ENCODE measurements around the gene ZNF23.

Gene ZNF23

GRCh38 chr16:71498031-71498430 lies 36.0 kb upstream of the ZNF23 start:
- DNase-seq (ENCODE audit: low read depth), result no peak
- no peak for TF ChIP-seq CTCF (IDR thresholded peaks at IDR 0.05; ENCODE audit: low read depth, low read length, missing control alignments)
- no peak overlapping the region for H3K4me3 ChIP-seq (ENCODE audit: low read depth, low read length)

- H3K4me3 ChIP-seq (ENCODE audit: low read depth, low read length), result no peak overlapping the region
- no peak for TF ChIP-seq CTCF (IDR thresholded peaks at IDR 0.05; ENCODE audit: low read depth, low read length, missing control alignments)
- DNase-seq (ENCODE audit: low read depth), result no peak
These were observed 31.2 kb upstream of the ZNF23 start for GRCh38 chr16:71493213-71493612.

- DNase-seq (ENCODE audit: low read depth), result no peak
- no peak for TF ChIP-seq CTCF (IDR thresholded peaks at IDR 0.05; ENCODE audit: low read depth, low read length, missing control alignments)
These were observed 30.7 kb upstream of the ZNF23 start for GRCh38 chr16:71492786-71493185.

GRCh38 chr16:71491054-71491453 lies 29.0 kb upstream of the ZNF23 start:
- H3K4me3 ChIP-seq (ENCODE audit: low read depth, low read length), result no peak overlapping the region
- no peak for TF ChIP-seq CTCF (IDR thresholded peaks at IDR 0.05; ENCODE audit: low read depth, low read length, missing control alignments)
- DNase-seq (ENCODE audit: low read depth), result no peak

More at GRCh38 chr16:71492786-71493185, 30.7 kb upstream of the ZNF23 start:
- H3K4me3 ChIP-seq (ENCODE audit: low read depth, low read length), result no peak overlapping the region

- no peak for DNase-seq (ENCODE audit: low read depth)
- H3K4me3 ChIP-seq (ENCODE audit: low read depth, low read length), result no peak overlapping the region
- no peak for TF ChIP-seq CTCF (IDR thresholded peaks at IDR 0.05; ENCODE audit: low read depth, low read length, missing control alignments)
These were observed 28.3 kb upstream of the ZNF23 start for GRCh38 chr16:71490361-71490760.

- TF ChIP-seq CTCF (IDR thresholded peaks at IDR 0.05; ENCODE audit: low read depth, low read length, missing control alignments), result no peak
- H3K4me3 ChIP-seq (ENCODE audit: low read depth, low read length), result no peak within 1 kb of the TSS
- DNase-seq (ENCODE audit: low read depth), result no peak
These were observed 27.1 kb upstream of the ZNF23 start, which contains the start of gene ZNF19 for GRCh38 chr16:71489122-71489521. ZNF19 (minus strand) TSS chr16:71489324; CDS start chr16:71482114, 7,210 bp downstream.

Measured in GM12864 (cell line).